NCI-H226 (cell line): ENCODE data around the gene GNPDA1.

Experiments
- DNase-seq: peaks from one replicate; pipeline ENCODE4 v3.0.0-alpha.2; 2015

The GNPDA1 gene

GRCh38 chr5:141951332-141951781 is 61.5 kb downstream of the GNPDA1 start:
- DNase-seq = no peak
